Activated naive CD8-positive, alpha-beta T cell treated with anti-CD3 and anti-CD28 coated beads, Interleukin-2, amount 50 U/mL, for 16 hours (primary cell): ENCODE results near the gene CITED1.
"Not testable (repeated sequence)": the region's sequence is repeated elsewhere in the genome, so short reads cannot be mapped to it uniquely, and the experiment has no call there.

Experiments
- DNase-seq: peaks from one replicate; pipeline ENCODE4 v3.0.0-alpha.2; 2020; ENCODE audit warnings: low read depth, low spot score

The CITED1 gene, protein sequence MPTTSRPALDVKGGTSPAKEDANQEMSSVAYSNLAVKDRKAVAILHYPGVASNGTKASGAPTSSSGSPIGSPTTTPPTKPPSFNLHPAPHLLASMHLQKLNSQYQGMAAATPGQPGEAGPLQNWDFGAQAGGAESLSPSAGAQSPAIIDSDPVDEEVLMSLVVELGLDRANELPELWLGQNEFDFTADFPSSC

DNA sequence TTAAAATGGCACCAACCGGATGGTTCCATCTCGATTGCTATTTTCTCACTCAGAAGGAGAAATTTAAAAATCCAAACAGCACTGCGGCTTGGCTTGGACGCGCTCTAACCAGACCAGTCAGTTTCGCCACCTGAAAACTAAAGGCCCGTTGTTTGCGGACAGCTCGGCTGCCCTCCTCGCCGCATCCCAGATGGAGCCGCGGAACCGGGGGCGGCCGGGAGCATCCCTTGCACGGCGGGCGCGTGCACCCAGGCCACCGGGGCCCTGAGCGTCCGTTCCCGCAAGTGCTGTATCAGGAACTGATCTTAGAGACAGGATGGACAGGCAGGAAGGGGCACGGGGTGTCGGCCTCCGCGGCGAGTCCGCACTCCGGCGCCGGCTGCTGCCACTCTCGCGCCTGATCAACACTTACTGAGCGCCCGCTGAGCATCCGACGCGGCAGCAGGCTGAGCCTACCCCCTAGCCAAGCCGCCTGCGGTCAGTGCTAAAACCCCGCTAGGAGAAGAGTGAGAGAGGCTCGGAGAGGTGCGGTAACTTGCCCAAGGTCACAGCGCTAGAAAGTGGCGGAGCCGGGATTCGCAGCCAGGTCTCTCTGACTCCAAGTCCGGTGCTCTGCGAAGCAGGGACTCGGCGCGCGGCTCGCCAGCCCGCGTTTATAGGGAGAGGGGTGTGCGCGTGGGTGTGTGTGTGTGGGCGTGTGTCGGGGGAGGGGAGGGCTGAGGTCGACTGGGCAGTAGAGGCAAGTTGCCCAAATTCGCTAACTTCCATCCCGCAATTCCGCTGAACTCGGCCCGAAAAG, at the start of gene CITED1:
CITED1 (minus strand) TSS at position 629 of the 799 bp plus-strand sequence. CDS start 3,045 bp downstream, outside the sequence.
- no peak for DNase-seq

DNA sequence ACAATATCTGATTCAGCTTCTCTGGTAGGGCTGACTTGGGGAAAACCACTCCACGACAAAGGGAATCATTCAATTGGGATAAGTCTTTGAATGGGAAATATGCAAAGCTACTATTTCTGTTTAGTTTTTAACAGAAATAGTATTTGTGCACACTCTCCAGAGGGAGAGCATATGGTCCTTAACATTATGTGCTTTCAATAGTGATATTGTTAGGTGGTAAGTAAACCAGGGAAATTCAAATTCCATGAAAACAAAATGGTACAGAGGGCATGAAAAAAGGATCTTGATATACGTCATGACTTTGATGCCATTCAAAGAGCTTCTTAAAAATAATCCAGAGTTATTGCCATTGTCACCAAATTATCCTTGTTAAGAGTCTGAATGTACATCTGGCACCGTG, 47.1 kb upstream of the CITED1 start:
- no peak for DNase-seq

DNA sequence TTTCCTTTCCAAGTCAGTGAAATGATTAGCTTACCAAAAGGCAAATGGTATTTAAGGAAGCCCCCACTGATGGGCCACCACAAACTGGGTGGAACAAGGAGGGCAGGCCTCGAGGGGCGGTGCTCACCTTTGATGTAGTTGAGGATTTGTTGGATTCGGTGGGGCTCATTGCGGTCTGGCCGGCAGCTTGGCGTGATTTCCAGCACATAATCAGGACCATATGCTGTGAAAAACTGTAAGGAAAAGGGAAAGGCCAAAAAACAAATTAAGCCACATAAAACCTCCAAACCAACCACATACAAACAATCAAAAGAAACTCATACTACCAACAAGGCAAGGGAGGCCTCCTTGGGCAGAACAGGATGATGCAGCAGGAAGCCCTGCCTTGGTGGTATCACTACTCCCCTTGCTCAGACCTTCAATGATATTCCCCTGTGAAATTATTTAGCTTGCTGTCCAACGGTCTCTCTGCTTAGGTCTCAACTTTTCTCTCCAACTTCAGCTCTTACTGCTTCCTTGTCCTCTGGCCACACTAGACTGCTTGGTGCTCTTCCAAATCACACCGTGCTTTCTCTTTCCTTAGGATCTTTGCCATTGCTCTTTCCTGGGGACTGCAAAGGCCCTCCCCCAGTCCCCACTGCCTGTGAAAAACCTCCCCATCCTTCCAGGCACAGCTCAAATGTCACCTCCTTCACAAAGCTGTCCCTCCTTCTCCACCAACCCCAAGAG, 46.1 kb upstream of the CITED1 start:
- no peak for DNase-seq

DNA sequence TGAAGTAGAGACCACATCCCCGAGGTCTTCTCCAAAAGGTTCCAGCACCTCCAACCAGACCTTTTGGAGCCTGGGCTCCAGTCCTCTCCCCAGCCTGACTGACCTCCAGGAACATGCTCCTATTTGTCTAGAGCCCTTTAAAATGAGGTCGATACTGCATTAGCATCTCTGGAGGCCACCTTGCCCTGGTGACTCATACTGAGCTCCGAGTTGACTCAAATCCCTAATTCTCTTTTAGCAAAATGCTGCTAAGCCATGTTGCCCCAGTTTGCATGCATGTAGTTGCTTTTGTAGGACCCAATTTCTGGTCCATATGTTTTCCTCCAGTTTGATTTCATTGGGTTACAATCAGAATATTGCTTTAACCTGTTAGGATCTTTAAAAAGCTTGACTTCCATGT, 43.5 kb upstream of the CITED1 start:
- DNase-seq = no peak

DNA sequence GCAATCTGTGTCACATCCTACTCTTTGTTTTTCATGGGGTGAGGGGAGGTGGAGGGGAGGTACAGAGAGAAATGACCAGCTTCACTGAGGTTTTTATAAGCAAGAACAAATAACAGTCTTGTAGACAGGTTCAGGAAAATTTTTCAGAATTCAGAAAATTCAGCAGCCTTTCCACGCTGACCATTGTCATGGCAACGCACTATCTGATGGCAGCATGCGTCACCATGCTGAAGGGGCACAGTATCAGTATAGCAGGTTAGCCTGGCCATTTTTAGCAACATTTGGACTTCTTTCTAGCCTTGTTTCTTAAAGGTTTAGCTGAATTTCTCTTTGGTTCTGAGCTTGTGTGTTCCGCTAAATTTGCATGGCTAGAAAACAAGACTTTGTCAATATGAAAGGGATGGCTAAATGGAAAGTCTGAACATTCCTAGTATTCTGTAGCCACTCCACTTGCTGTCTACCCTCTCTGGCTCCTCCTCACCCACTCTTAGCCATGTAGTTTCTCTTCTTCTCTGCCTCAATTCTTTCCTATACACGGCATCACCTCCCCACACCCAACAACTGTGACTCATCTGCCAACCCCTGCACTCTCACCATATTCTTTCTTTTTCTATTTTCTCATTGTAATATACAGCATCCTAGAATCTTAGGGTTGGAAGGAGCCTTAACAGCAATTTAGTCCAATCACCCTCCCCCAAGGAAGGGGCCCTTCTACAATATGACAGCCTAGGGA, 42.7 kb upstream of the CITED1 start:
- DNase-seq = no peak

DNA sequence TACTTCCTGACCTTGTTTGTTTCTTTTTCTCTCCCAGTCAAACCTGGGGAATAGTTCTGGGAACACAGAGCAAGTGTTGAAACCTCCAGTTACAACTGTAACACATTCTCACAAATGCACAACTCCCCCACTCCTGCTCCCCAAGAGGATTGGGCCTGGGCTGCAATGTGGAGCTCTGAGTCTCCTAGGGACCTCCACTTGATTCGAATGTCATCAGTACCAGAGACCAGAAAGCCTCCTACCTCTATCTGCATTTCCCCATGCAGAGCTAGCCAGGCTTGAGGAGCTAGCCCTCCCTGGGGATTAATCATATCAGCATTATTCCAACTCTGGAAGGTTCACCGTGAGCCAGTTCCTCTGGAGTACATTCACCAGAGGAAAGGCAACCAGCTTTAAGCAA, 41.7 kb upstream of the CITED1 start:
- no peak for DNase-seq

DNA sequence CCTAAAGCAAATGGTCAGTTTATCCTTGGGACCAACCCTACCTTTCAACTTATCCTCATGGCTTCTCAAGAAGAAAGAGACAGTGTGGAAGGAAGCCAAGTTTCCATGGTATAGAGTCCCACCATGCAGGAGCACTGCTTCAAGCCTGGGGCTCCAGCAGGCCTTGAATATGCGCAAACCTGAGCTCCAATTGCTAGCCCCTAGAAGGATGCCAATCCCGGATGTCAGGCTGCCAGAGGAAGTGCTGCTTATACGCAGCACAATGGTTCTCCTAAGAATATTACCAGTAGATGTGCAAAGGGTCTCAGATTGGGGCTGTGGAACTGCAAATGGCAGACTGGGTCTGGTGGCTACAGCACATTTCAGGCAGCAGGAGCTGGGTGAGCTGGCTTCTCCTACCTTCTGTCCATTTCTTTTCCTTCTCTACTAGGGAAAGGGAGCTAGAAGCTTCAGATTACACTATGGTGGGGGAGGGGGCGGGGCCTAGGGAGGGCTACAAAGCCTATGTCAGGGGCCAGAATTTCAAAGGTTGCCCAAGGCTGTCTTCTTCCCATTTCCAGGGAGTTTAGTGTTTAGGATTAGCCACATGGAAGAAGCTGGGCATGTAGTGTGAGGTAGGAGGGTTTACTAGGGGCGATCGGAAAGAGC, 40.7 kb upstream of the CITED1 start:
- no peak for DNase-seq

DNA sequence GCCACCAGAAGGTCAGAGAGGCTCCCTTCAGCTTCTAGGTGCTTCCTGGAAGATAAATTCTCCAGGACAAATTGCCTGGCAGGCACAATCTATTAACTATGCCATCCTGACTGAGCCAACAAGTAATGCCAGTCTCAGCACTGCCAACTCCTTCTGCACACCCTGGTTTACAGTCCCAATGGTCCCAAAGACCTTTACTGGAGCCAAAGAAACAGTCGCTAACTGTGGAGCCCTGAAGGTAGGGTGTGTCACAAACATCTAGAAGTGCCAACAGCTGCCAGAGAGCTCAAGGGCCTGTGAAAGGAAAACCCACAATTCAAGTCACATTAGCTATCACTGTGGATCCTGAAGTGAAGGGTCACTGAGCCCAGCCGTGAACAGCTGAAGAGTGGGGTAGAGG, 34.9 kb upstream of the CITED1 start:
- no peak for DNase-seq

DNA sequence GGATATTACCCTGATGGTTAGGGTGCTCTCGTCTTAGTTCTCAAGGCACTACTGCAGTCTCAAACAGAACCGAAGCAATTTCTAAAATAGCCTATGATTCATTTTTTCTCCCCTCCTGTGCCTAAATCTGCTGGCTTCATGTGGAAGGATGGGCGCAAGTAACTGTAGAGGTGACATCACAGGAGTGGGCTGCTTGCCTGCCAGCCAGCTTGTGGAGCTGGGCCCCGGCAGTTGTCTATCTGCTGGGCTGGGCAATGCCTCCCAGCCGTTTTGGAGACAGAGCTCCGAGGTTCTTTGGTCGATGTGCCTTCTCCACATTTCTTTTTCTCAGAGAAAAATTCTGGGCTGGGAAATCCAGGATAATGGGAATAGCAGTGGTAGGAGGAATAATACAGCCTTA, 34.3 kb upstream of the CITED1 start:
- no peak for DNase-seq

DNA sequence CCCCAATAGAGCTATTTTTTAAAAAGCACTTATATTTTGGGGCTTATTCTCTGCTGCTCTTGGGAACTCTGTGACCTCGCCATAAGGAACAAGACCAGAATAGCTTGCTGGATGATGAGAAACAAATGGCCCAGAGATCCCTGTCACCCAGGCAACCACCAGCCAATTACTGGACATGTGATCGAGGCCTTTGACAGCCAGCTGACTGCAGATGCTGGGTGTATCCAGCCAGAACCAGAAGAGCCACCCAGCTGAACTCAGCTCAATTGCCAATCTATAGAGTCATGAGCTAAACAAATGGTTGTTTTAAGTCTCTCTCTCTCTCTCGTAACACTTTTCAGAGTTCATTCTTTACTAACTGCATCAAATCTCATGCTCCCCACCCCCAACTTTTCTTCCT, 24.4 kb upstream of the CITED1 start:
- DNase-seq = no peak

DNA sequence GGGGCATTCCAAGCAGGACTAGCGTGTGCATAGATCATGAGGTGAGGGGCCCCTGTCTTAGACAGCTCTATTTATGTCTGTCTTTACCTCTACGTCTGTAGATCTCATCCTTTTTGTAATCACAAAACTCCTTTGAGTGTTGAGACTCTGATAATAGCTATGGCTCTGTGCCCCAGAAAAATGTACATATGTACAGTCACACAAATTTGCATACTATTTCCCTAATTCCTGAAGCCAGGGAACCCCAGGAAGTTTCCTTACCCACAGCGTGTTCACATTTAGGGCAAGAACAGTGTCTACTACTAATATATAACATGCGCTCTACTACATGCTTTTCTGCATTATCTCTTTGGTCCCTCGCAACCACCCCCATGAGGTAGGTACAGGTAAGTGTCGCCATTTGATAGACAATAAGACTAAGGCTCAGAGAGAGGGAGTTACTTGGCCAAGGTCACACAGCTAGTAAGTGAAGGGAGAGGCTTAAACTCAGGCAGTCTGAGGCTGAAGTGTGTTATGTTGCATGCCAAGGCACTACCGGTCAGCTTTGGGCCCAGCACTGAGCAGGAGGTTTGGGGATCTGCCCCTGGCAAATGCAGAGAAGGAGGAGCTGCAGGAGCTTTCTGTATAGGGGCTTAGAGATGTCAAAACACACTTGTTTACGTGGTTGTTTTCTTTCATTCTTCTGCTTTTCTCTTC, 21.0 kb upstream of the CITED1 start:
- DNase-seq = no peak

DNA sequence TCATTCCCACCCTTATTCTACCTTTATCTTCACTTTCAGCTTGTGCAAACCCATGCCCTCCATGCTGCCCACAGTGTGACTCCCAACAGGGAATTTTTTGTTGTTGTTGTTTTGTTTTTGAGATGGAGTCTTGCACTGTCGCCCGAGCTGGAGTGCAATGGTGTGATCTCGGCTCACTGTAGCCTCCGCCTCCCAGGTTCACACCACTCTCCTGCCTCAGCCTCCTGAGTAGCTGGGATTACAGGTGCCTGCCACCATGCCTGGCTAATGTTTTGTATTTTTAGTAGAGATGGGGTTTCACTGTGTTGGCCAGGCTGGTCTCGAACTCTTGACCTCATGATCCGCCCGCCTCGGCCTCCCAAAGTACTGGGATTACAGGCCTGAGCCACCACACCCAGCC, 13.9 kb upstream of the CITED1 start:
- not testable (repeated sequence) for DNase-seq

DNA sequence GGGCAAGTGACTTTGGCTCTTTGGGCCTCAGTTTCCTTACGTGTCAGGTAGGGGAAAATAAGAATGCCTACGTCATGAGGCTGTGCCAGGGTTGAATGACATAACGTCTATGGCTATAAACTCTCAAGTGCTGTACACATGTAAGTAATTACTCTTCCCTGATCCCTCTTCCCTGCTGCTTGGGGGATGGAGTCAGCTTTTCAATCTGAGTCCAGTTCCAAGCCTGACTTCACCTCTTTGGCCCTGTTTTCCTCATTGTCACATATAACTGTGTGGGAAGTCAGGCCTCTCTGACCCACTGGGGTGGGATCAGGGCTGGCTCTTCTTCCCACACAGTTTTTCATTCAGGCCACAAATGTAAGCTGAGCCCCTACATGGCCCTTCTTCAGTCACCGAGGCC, 11.4 kb upstream of the CITED1 start:
- no peak for DNase-seq

DNA sequence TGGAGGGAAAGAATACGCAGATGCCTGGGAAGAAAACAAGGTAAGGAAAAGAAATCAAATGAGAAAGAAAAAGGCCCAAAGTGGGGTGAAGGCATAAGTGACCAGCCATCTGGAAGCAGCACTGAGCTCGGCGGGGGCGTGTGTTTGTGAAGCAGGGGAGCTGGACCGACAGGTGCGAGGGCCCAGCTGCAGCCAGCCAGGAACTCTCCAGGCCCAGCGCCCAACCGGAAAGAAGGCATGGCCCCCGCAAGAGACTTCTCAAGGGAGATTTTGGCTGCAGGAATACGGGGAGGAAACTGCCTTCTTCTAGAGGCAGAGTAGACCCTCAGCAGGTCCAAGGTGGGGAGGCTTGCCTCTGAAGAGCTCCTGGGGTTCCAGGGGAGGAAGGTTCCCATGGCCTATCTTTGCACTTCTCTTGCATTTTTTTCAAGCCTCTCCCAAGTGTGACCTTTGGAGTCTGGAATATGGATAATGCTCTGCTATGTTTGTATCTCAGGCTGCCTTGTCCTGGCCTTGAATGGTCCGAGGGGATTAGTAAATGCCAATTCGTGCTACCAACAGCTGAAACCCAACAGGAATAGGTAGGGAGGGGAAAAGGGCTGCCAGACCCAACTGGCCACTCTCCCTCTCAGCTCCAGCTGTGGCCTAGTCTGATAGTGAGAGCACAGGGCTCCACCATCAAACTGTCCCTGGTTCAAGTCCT, 10.8 kb upstream of the CITED1 start:
- no peak for DNase-seq

DNA sequence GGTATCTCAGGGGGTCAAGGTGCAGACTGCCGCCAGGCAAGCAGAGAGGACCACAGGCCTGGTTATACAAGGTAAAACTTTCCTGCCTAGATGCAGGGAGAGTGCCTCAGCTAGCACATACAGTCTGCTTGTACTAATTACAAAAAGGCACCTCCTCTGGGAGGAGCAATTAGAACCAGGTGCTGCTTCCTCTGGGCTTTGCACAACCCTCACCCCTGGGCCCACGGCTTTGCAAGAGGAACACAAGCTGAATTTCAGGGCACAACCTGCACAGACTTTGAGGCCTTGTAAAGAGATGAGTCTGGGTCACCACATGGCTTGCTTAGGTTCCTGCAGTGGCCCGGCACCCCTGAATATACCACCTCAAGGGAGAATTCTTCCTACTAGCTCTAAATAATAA, 9.2 kb upstream of the CITED1 start:
- DNase-seq = no peak

DNA sequence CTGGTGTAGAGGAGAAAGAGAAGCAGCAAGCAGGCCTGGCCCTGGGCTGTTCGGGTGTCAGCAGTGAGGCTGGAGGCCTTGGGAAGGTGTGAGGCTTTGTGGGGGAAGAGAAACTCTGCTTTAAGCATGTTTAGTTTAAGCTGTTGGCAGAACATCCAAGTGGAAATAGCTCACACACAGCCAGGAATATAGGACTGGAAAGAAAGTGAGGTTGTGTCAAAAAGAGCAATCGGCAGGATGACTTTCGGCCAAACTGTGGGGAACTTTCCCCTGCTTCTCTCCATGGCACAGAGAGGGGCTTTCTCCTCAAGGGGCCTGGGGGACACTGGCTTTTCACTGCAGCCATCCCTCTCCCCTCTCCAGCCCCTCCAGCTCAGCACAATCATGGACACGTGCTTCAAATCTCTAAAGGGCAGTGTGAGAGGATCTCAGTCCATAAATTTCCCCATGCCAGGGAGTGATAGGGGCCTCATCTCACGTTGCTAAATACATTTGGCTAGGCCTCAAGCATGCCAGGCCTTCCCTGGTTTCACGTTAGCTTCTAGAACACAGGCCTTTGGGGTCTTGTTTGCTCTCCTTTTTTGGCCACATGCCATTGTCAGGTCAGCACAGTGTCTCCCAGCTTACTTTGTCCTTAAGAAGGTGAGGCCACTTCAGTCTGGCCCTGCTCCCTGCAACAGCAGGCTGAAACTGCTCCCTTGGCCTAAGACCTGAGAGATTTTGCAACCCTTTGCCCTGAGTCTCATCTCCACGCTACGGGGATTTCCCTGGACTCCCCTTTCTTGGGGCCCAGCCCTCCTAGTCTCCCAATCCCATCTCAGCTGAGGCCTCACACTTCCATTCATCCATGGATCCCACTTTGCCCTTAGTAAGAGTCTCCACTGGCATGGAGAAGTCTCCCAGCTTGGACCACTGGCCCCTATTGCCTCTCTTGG, 8.3 kb upstream of the CITED1 start:
- DNase-seq = no peak

DNA sequence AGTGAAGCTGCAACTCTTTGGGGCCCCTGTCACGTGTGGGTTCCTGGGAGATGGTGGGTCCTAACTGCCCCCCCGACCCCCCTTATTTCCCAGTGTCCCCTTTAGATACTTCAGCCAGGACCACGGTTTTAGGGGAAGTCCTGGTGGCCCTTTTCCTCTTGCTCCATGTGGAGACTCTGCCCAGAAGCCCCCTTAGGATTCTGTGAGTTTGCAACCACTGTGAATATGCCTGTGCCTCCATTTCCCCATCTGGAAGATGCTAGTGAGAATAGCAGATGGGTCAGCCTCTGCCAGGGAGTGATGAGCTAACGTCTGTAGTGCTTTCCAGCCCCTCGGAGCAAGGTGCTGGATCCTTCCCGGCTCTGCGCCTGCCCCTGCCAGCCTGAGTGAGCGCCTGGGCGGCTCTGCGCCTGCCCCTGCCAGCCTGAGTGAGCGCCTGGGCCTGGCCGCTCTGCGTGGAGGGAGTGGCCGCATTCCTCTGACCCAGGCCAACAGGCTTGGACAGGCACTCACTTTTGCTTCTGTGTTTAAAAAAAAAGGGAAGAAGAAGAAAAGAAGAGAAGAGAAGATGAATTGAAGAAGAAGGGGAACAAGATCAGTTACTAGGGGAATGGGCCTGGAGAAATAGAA, 6.7 kb upstream of the CITED1 start:
- DNase-seq = no peak

DNA sequence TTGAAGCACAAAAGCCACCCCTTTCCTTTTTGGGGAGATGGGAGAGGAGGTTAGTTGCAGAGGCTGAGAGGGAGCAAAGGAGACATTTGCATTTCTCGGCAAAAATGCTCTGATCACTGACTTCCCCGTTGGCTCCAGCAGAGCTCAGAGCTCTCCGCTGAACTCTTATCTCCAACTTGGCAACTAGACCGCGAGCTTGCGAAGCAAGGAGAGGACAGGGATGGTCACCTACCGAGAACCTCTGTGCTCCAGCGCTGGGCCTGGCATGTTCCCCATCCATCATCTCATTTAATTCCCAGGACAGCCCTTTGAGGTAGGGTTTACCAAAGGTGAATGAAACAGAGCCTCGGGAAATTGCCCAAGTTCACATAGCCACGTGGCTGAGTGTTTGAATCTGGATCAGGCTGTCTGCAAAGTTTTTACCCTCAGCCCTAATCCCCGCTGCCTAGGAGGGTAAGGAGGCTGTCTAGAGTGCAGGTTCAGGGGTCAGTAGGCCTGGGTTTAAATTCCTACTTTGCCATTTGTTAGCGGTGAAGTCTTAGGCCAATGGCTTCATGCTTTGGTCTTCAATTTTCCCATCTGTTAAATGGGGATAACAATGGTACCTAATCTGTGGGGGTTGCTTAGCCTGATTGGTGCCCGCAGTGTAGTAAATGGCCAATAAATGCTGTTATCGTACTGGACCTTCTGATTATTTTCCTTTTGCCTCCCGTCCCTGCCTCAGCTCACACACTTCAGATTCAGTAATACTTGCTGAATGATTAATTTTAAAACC, 3.8 kb upstream of the CITED1 start:
- no peak for DNase-seq
